ENCODE measurements around the gene ATP1A2.

The ATP1A2 gene

GRCh38 chr1:160080381-160081100 lies 35.0 kb upstream of the ATP1A2 start:
- Histone ChIP-seq H3K4me2 (ENCODE audit: low read length) (no peak overlapping the region), H3K36me3 (ENCODE audit: insufficient read depth, low read length) (no peaks in the 10 kb centered on the region; the same call in 1 of the 2 replicates), H3K9me3 (ENCODE audit: low read length) (no peaks in the 10 kb centered on the region), H4K20me1 (ENCODE audit: insufficient read depth, low read length) (no peaks in the 10 kb centered on the region), H3K27me3 (ENCODE audit: insufficient read depth, low read length) (no peaks in the 10 kb centered on the region), H3K27ac (ENCODE audit: low read depth, low read length, poor library complexity, severe bottlenecking) (no peak overlapping the region), H3F3A (ENCODE audit: insufficient read depth, low read length) (no peaks in the 10 kb centered on the region), H3K9me2 (ENCODE audit: low read depth, low read length) (no peaks in the 10 kb centered on the region), H3K4me3 (ENCODE audit: low read depth, low read length, poor library complexity, severe bottlenecking) (no peak overlapping the region), H3K79me2 (ENCODE audit: insufficient read depth, low read length) (no peaks in the 10 kb centered on the region), H3K9ac (ENCODE audit: low read length) (no peak overlapping the region), H2AFZ (ENCODE audit: low read length) (no peak overlapping the region), H3K4me1 (ENCODE audit: insufficient read depth, low read length, severe bottlenecking) (no peaks in the 10 kb centered on the region)
- TF ChIP-seq EZH2 (IDR thresholded peaks at IDR 0.05; ENCODE audit: borderline replicate concordance, low read length) (no peak), CTCF (IDR thresholded peaks at IDR 0.05; ENCODE audit: low read length) (no peak)

- Histone ChIP-seq H3K27me3 (ENCODE audit: insufficient read depth, low read length) (no peaks in the 10 kb centered on the region), H3K9me3 (ENCODE audit: low read length) (no peaks in the 10 kb centered on the region), H3K79me2 (ENCODE audit: insufficient read depth, low read length) (no peaks in the 10 kb centered on the region), H3K27ac (ENCODE audit: low read depth, low read length, poor library complexity, severe bottlenecking) (no peak within 1 kb of the TSS), H3K9me2 (ENCODE audit: low read depth, low read length) (no peaks in the 10 kb centered on the region), H3F3A (ENCODE audit: insufficient read depth, low read length) (no peaks in the 10 kb centered on the region), H3K36me3 (ENCODE audit: insufficient read depth, low read length) (no peaks in the 10 kb centered on the region; the same call in 1 of the 2 replicates), H3K9ac (ENCODE audit: low read length) (no peak within 1 kb of the TSS), H4K20me1 (ENCODE audit: insufficient read depth, low read length) (no peaks in the 10 kb centered on the region), H3K4me2 (ENCODE audit: low read length) (no peak within 1 kb of the TSS), H3K4me3 (ENCODE audit: low read depth, low read length, poor library complexity, severe bottlenecking) (no peak within 1 kb of the TSS), H3K4me1 (ENCODE audit: insufficient read depth, low read length, severe bottlenecking) (no peaks in the 10 kb centered on the region), H2AFZ (ENCODE audit: low read length) (no peak within 1 kb of the TSS)
- TF ChIP-seq EZH2 (IDR thresholded peaks at IDR 0.05; ENCODE audit: borderline replicate concordance, low read length) = no peak
- no peak for TF ChIP-seq CTCF (IDR thresholded peaks at IDR 0.05; ENCODE audit: low read length)
Observed at GRCh38 chr1:160081261-160081936, 34.2 kb upstream of the ATP1A2 start, which contains the start of gene KCNJ9. Gene KCNJ9, plus strand, starts transcription at chr1:160081538. Its CDS starts 2,493 bp downstream, at chr1:160084031.

DNA sequence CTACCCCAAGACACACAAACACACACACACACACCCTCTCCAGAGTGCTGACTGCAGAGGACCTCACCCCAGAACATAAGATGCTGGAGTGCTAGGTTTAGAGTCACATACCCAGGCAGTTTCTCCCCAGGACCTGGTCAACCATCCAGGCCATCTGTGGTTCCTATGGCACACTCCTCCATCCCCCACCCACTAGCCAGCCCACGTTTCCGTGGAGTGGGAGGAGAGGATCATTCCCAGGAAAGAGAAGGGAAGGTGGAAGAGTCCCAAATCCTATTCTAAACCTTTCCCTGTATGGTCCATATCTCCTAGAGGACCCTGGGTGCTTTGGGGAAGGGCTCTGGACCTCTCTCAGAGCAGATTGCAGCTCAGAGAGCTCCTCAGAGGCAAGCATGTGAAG lies 33.1 kb upstream of the ATP1A2 start:
- Histone ChIP-seq H3K79me2 (ENCODE audit: insufficient read depth, low read length) (no peaks in the 10 kb centered on the region), H3K4me1 (ENCODE audit: insufficient read depth, low read length, severe bottlenecking) (no peaks in the 10 kb centered on the region), H3K27me3 (ENCODE audit: insufficient read depth, low read length) (no peaks in the 10 kb centered on the region), H3F3A (ENCODE audit: insufficient read depth, low read length) (no peaks in the 10 kb centered on the region), H3K36me3 (ENCODE audit: insufficient read depth, low read length) (no peaks in the 10 kb centered on the region; the same call in 1 of the 2 replicates), H3K9ac (ENCODE audit: low read length) (no peak overlapping the region), H2AFZ (ENCODE audit: low read length) (no peak overlapping the region), H4K20me1 (ENCODE audit: insufficient read depth, low read length) (no peaks in the 10 kb centered on the region), H3K9me2 (ENCODE audit: low read depth, low read length) (no peaks in the 10 kb centered on the region), H3K4me3 (ENCODE audit: low read depth, low read length, poor library complexity, severe bottlenecking) (no peak overlapping the region), H3K4me2 (ENCODE audit: low read length) (no peak overlapping the region), H3K9me3 (ENCODE audit: low read length) (no peaks in the 10 kb centered on the region), H3K27ac (ENCODE audit: low read depth, low read length, poor library complexity, severe bottlenecking) (no peak overlapping the region)
- TF ChIP-seq EZH2 (IDR thresholded peaks at IDR 0.05; ENCODE audit: borderline replicate concordance, low read length) (no peak), CTCF (IDR thresholded peaks at IDR 0.05; ENCODE audit: low read length) (no peak)
